ENCODE measurements around the gene ABCC1. TPM values are rescaled to one million over a fixed set of nuclear protein-coding genes. Genes with fewer than 3 reads are reported as not detected.
"Not testable (repeated sequence)": the region's sequence is repeated elsewhere in the genome, so short reads cannot be mapped to it uniquely, and the experiment has no call there.

ABCC1 gene
- total RNA-seq, 2 donors from 2014 or later, result 15.2 to 27.5 TPM

DNA sequence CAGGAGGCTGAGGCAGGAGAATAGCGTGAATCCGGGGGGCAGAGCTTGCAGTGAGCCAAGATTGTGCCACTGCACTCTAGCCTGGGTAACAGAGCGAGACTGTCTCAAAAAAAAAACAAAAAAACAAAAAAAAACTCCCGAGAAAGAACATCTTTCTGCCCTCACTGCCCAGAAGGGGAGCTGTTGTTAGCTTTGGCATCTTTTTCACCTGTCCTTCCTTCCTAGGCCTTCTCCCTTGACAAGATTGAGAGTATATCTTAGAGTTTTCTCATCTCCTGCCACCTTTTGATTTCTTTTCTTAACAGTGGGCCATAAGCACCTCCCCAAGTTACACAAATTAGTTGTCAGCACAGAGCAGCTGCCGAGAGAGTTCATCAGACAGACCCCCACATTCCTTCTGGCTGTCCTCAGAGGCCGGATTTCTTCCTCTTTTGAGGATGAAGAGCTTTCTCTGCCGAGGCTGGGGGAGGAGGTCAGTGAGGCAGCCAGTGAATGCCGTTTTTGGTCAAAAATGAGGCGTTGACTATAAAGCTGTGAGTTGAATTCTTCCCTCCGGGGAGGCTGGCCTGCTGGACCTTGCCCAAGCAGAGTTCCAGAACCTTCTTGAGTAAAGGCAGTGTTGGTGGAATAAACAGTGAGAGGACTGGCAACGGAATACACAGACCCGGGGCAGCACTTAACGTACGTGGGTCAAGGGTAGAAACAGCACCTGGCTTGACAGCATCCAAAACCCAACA is 146.9 kb downstream of the ABCC1 start:
- no peak for DNase-seq (ENCODE audit: low spot score)
- H3K4me1 ChIP-seq, result peaks cover 0 to 12% of the 10 kb centered on the region in 2 donors
- H3K27ac ChIP-seq, result peak overlapping the region; percentile 24 to 42
- H3K9me3 ChIP-seq, result no peaks in the 10 kb centered on the region
- peaks cover 14% of the 10 kb centered on the region for H3K36me3 ChIP-seq
- no peak overlapping the region for H3K4me3 ChIP-seq
- no peaks in the 10 kb centered on the region for H3K27me3 ChIP-seq
- TF ChIP-seq, protein P1, sequence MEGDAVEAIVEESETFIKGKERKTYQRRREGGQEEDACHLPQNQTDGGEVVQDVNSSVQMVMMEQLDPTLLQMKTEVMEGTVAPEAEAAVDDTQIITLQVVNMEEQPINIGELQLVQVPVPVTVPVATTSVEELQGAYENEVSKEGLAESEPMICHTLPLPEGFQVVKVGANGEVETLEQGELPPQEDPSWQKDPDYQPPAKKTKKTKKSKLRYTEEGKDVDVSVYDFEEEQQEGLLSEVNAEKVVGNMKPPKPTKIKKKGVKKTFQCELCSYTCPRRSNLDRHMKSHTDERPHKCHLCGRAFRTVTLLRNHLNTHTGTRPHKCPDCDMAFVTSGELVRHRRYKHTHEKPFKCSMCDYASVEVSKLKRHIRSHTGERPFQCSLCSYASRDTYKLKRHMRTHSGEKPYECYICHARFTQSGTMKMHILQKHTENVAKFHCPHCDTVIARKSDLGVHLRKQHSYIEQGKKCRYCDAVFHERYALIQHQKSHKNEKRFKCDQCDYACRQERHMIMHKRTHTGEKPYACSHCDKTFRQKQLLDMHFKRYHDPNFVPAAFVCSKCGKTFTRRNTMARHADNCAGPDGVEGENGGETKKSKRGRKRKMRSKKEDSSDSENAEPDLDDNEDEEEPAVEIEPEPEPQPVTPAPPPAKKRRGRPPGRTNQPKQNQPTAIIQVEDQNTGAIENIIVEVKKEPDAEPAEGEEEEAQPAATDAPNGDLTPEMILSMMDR (IDR thresholded peaks at IDR 0.05), result no peak

- H3K36me3 ChIP-seq, result peaks cover 14% of the 10 kb centered on the region
These were observed 147.4 kb downstream of the ABCC1 start for GRCh38 chr16:16096858-16097213.

GRCh38 chr16:16099320-16099719 is 149.9 kb downstream of the ABCC1 start:
- Histone ChIP-seq H3K27me3 (no peaks in the 10 kb centered on the region), H3K27ac (no peak overlapping the region), H3K4me1 (peaks cover 0 to 6% of the 10 kb centered on the region in 2 donors), H3K9me3 (no peaks in the 10 kb centered on the region), H3K36me3 (peaks cover 36% of the 10 kb centered on the region), H3K4me3 (no peak overlapping the region)
- DNase-seq (ENCODE audit: low spot score), result no peak
- TF ChIP-seq, protein P1 (IDR thresholded peaks at IDR 0.05), result no peak

More at GRCh38 chr16:16096858-16097213, 147.4 kb downstream of the ABCC1 start:
- no peaks in the 10 kb centered on the region for H3K9me3 ChIP-seq
- H3K4me1 ChIP-seq, result peaks cover 0 to 12% of the 10 kb centered on the region in 2 donors
- H3K27ac ChIP-seq, result peak overlapping the region in 1 of 2 donors; percentile 42
- no peak for DNase-seq (ENCODE audit: low spot score)
- H3K4me3 ChIP-seq, result no peak overlapping the region
- TF ChIP-seq, protein P1 (IDR thresholded peaks at IDR 0.05), result no peak
- H3K27me3 ChIP-seq, result no peaks in the 10 kb centered on the region

- TF ChIP-seq, protein P1 (IDR thresholded peaks at IDR 0.05), result no peak
- no peaks in the 10 kb centered on the region for H3K27me3 ChIP-seq
- H3K4me3 ChIP-seq, result no peak overlapping the region
- peaks cover 40% of the 10 kb centered on the region for H3K36me3 ChIP-seq
- peaks cover 0 to 6% of the 10 kb centered on the region in 2 donors for H3K4me1 ChIP-seq
- no peak overlapping the region for H3K27ac ChIP-seq
- H3K9me3 ChIP-seq, result no peaks in the 10 kb centered on the region
- DNase-seq (ENCODE audit: low spot score), result no peak
These were observed 151.2 kb downstream of the ABCC1 start for GRCh38 chr16:16100631-16101030.

- H3K9me3 ChIP-seq, result no peaks in the 10 kb centered on the region
- TF ChIP-seq, protein P1 (IDR thresholded peaks at IDR 0.05), result no peak
- no peak overlapping the region for H3K27ac ChIP-seq
- H3K4me3 ChIP-seq, result no peak overlapping the region
- H3K4me1 ChIP-seq, result peaks cover 0 to 6% of the 10 kb centered on the region in 2 donors
- H3K36me3 ChIP-seq, result peaks cover 40% of the 10 kb centered on the region
- DNase-seq (ENCODE audit: low spot score), result no peak
- no peaks in the 10 kb centered on the region for H3K27me3 ChIP-seq
These were observed 152.2 kb downstream of the ABCC1 start for GRCh38 chr16:16101585-16101984.

- no peak for DNase-seq (ENCODE audit: low spot score)
- no peaks in the 10 kb centered on the region for H3K27me3 ChIP-seq
- H3K4me3 ChIP-seq, result no peak overlapping the region
- TF ChIP-seq, protein P1 (IDR thresholded peaks at IDR 0.05), result no peak
- no peak overlapping the region for H3K27ac ChIP-seq
- H3K9me3 ChIP-seq, result no peaks in the 10 kb centered on the region
- H3K4me1 ChIP-seq, result peaks cover 0 to 6% of the 10 kb centered on the region in 2 donors
- peaks cover 38% of the 10 kb centered on the region for H3K36me3 ChIP-seq
These were observed 153.3 kb downstream of the ABCC1 start for GRCh38 chr16:16102738-16103137.

GRCh38 chr16:16104132-16104803 is 154.9 kb downstream of the ABCC1 start:
- not testable (repeated sequence) for H3K4me1 ChIP-seq; H3K27me3 ChIP-seq; DNase-seq (ENCODE audit: low spot score); H3K9me3 ChIP-seq; H3K27ac ChIP-seq; H3K4me3 ChIP-seq
- peaks cover 25% of the 10 kb centered on the region for H3K36me3 ChIP-seq

GRCh38 chr16:16104804-16105141 is 155.4 kb downstream of the ABCC1 start:
- H3K27me3 ChIP-seq; H3K9me3 ChIP-seq; H3K4me1 ChIP-seq; DNase-seq (ENCODE audit: low spot score); H3K4me3 ChIP-seq; H3K27ac ChIP-seq: not testable (repeated sequence)
- peaks cover 25% of the 10 kb centered on the region for H3K36me3 ChIP-seq
